H1 (cell line): ENCODE measurements around the gene LMAN1L. TPM values are rescaled to one million over a fixed set of nuclear protein-coding genes. Genes with fewer than 3 reads are reported as not detected.

Source experiments
- CTCF ChIA-PET: fragments of 300-600 bp; sonication (Branson Sonifier 250); formaldehyde crosslinking; loops from one replicate; lab custom pipeline; 2021; ENCODE audit not compliant: partially characterized antibody; lab: Charles Lee
- POLR2A ChIA-PET: fragments of 300-600 bp; sonication (Branson Sonifier 250); formaldehyde crosslinking; loops from one replicate; lab custom pipeline; 2021; ENCODE audit warnings: inconsistent platforms; ENCODE audit not compliant: partially characterized antibody; lab: Charles Lee
- DNase-seq, 2 experiments: peaks; one replicate each; pipeline versions ENCODE4 v3.0.0 to v3.0.0-alpha.2; 2010 to 2022; ENCODE audit warnings: low spot score in 2 of 2, low read depth in 1 of 2, mixed read lengths in 1 of 2
- FAIRE-seq: peaks from 2 replicates; lab custom pipeline; 2011; peaks lifted over from hg19 to GRCh38; lab: Jason Lieb, UNC
- H2AFZ ChIP-seq: 2 replicates; pipeline ENCODE4 v1.8.1; 2012; ENCODE audit warnings: low read length, inconsistent platforms
- H2AK5ac ChIP-seq: 2 replicates; pipeline ENCODE4 v1.6.1; 2013; ENCODE audit warnings: low read depth, low read length
- H2BK120ac ChIP-seq: replicated peaks from 2 replicates; pipeline ENCODE3; 2013; ENCODE audit warnings: low read depth, low read length, inconsistent platforms
- H2BK12ac ChIP-seq: 2 replicates; pipeline ENCODE4 v1.6.1; 2013; ENCODE audit warnings: low read depth, low read length
- H2BK15ac ChIP-seq: 2 replicates; pipeline ENCODE4 v1.6.1; 2013; ENCODE audit warnings: low read length
- H2BK20ac ChIP-seq: 2 replicates; pipeline ENCODE4 v1.6.1; 2013; ENCODE audit warnings: low read length
- H2BK5ac ChIP-seq: 2 replicates; pipeline ENCODE4 v1.6.1; 2013; ENCODE audit warnings: low read depth, low read length
- H3K14ac ChIP-seq: 2 replicates; pipeline ENCODE4 v1.6.1; 2013; ENCODE audit warnings: inconsistent platforms; ENCODE audit not compliant: insufficient read length
- H3K18ac ChIP-seq: 2 replicates; pipeline ENCODE4 v1.6.1; 2013; ENCODE audit warnings: low read length; ENCODE audit errors: extremely low read depth
- H3K23ac ChIP-seq: 2 replicates; pipeline ENCODE4 v1.6.1; 2013; ENCODE audit warnings: inconsistent platforms; ENCODE audit not compliant: insufficient read length
- H3K23me2 ChIP-seq: 2 replicates; pipeline ENCODE4 v1.6.1; 2013; ENCODE audit warnings: low read depth, low read length
- H3K27ac ChIP-seq: 2 replicates; pipeline ENCODE4 v1.6.1; 2011; ENCODE audit warnings: low read depth, low read length, inconsistent platforms
- H3K27me3 ChIP-seq, 4 experiments: replicated peaks in 1 of 4; 1 replicate in 1 of 4; 2 replicates in 3 of 4; pipeline versions ENCODE4 v1.6.1 to v1.8.1; 2011 to 2013; ENCODE audit warnings: low read length in 3 of 4, mild to moderate bottlenecking in 3 of 4, inconsistent platforms in 2 of 4, mixed read lengths in 2 of 4, moderate library complexity in 1 of 4; ENCODE audit not compliant: control insufficient read depth in 3 of 4, insufficient read depth in 3 of 4; ENCODE audit errors: extremely low read depth in 1 of 4
- H3K36me3 ChIP-seq, 4 experiments: 2 replicates each; pipeline versions ENCODE4 v1.6.1 to v1.8.1; 2011 to 2013; ENCODE audit warnings: mild to moderate bottlenecking in 4 of 4, low read length in 3 of 4, moderate library complexity in 2 of 4, control low read depth in 1 of 4, inconsistent platforms in 1 of 4; ENCODE audit not compliant: insufficient read depth in 4 of 4, control insufficient read depth in 2 of 4
- H3K4ac ChIP-seq: replicated peaks from 2 replicates; pipeline ENCODE3; 2013; ENCODE audit warnings: low read length, low read depth, mixed read lengths, inconsistent platforms; ENCODE audit not compliant: insufficient read length
- H3K4me1 ChIP-seq, 4 experiments: replicated peaks in 1 of 4; 1 replicate in 1 of 4; 2 replicates in 3 of 4; pipeline versions ENCODE4 v1.6.1 to v1.8.1; 2011 to 2013; ENCODE audit warnings: low read length in 3 of 4, inconsistent platforms in 2 of 4, mixed read lengths in 1 of 4; ENCODE audit not compliant: insufficient read depth in 4 of 4, control insufficient read depth in 3 of 4
- H3K4me2 ChIP-seq, 2 experiments: 2 replicates each; pipeline versions ENCODE4 v1.6.1 to v1.8.1; 2011 to 2013; ENCODE audit warnings: low read depth in 2 of 2, low read length in 2 of 2, control low read depth in 1 of 2, inconsistent platforms in 1 of 2, mild to moderate bottlenecking in 1 of 2; ENCODE audit not compliant: insufficient read depth in 1 of 2
- H3K4me3 ChIP-seq, 4 experiments: fragments of 200-600, 300-600 bp in 1 of 4; sonication (generic), shearing (Covaris generic), sonication (Bioruptor Twin) in 1 of 4; 2 replicates each; pipeline versions ENCODE4 v1.5.1 to v1.8.1; 2011 to 2016; ENCODE audit warnings: low read length in 4 of 4, low read depth in 3 of 4, control low read depth in 2 of 4, inconsistent platforms in 2 of 4, mild to moderate bottlenecking in 2 of 4, mixed read lengths in 1 of 4, moderate library complexity in 1 of 4; ENCODE audit not compliant: insufficient read depth in 2 of 4; ENCODE audit errors: extremely low read depth in 1 of 4
- H3K56ac ChIP-seq: replicated peaks from 2 replicates; pipeline ENCODE3; 2013; ENCODE audit warnings: low read depth, mild to moderate bottlenecking, mixed read lengths, low read length, inconsistent platforms; ENCODE audit not compliant: insufficient read length
- H3K79me1 ChIP-seq: 2 replicates; pipeline ENCODE4 v1.6.1; 2013; ENCODE audit warnings: low read depth, low read length, control low read depth
- H3K79me2 ChIP-seq, 2 experiments: 2 replicates each; pipeline versions ENCODE4 v1.6.1 to v1.8.1; 2012 to 2013; ENCODE audit warnings: low read length in 2 of 2, mild to moderate bottlenecking in 2 of 2, inconsistent platforms in 1 of 2; ENCODE audit not compliant: insufficient read depth in 2 of 2, control insufficient read depth in 1 of 2
- H3K9ac ChIP-seq, 4 experiments: replicated peaks in 1 of 4; 1 replicate in 1 of 4; 2 replicates in 3 of 4; pipeline versions ENCODE4 v1.6.1 to v1.8.1; 2011 to 2013; ENCODE audit warnings: low read depth in 3 of 4, low read length in 3 of 4, control low read depth in 2 of 4, mild to moderate bottlenecking in 2 of 4, moderate library complexity in 2 of 4, inconsistent platforms in 1 of 4; ENCODE audit errors: extremely low read depth in 1 of 4
- H3K9me3 ChIP-seq, 2 experiments: 2 replicates each; pipeline versions ENCODE4 v1.6.1 to v1.8.1; 2012 to 2013; ENCODE audit warnings: mild to moderate bottlenecking in 2 of 2, moderate library complexity in 2 of 2, control low read depth in 1 of 2, inconsistent platforms in 1 of 2, low read depth in 1 of 2, low read length in 1 of 2, mixed read lengths in 1 of 2; ENCODE audit not compliant: insufficient read depth in 2 of 2
- H4K20me1 ChIP-seq, 2 experiments: replicated peaks in 1 of 2; 2 replicates each; pipeline versions ENCODE3 to v1.8.1; 2011 to 2013; ENCODE audit warnings: inconsistent platforms in 2 of 2, low read length in 2 of 2, mild to moderate bottlenecking in 1 of 2; ENCODE audit not compliant: insufficient read depth in 2 of 2, control insufficient read depth in 1 of 2
- H4K5ac ChIP-seq: 2 replicates; pipeline ENCODE4 v1.6.1; 2013; ENCODE audit warnings: low read length, low read depth, mixed read lengths, inconsistent platforms; ENCODE audit not compliant: insufficient read length
- H4K8ac ChIP-seq: 2 replicates; pipeline ENCODE4 v1.8.0; 2013; ENCODE audit warnings: mild to moderate bottlenecking, moderate library complexity, low read length, inconsistent platforms; ENCODE audit not compliant: insufficient read depth; ENCODE audit errors: extremely low read depth
- H4K91ac ChIP-seq: replicated peaks from 2 replicates; pipeline ENCODE3; 2013; ENCODE audit warnings: low read length, mixed read lengths, inconsistent platforms; ENCODE audit not compliant: insufficient read length
- SIN3A ChIP-seq, 2 experiments: IDR thresholded peaks in 1 of 2; conservative IDR thresholded peaks in 1 of 2; 2 replicates each; pipeline ENCODE4 v1.6.1; 2011 to 2012; ENCODE audit warnings: low read length in 2 of 2, improper control_type of control experiment in 1 of 2, low read depth in 1 of 2, mild to moderate bottlenecking in 1 of 2
- SIX5 ChIP-seq: IDR thresholded peaks from 2 replicates; pipeline ENCODE4 v1.6.1; 2011; ENCODE audit warnings: mild to moderate bottlenecking, low read depth, low read length
- WGBS, 2 experiments: shearing (Covaris generic) in 1 of 2; methylation state at CpG; one replicate each; pipeline versions ENCODE4 v1.1.6 to v1.1.7; 2013 to 2015; ENCODE audit warnings: low lambda C conversion rate in 2 of 2, mixed read lengths in 2 of 2, inconsistent platforms in 1 of 2, low coverage in 1 of 2, missing lambda C conversion rate in 1 of 2; ENCODE audit not compliant: insufficient replicate concordance in 2 of 2, insufficient coverage in 1 of 2, insufficient read length in 1 of 2; ENCODE audit errors: extremely low coverage in 1 of 2, missing lambda C conversion rate in 1 of 2; 5-methylcytosine and 5-hydroxymethylcytosine counted together
- polyA plus RNA-seq, 7 experiments: library from polyadenylated mRNA; depleted of rRNA in 3 of 7; stranded (reverse) in 5 of 7; unstranded in 2 of 7; fragments of >200 nt in 5 of 7; fragments of 200-250 nt in 2 of 7; gene quantifications; 1 replicate in 5 of 7; 2 replicates in 1 of 7; 4 replicates in 1 of 7; pipeline versions ENCODE4 v1.2.1 to v1.2.3, GENCODE V29; 2011 to 2013; ENCODE audit warnings: missing spikeins in 2 of 7, mixed read lengths in 2 of 7
- total RNA-seq: library from RNA; stranded (reverse); fragmentation: NEBNext Ultra II Directional; extraction: Animal tissue kit (Norgen Biotek cat#: 25700); gene quantifications from 2 replicates; pipeline ENCODE4 v1.2.1, GENCODE V29; 2021
- TF ChIP-seq, protein P1 (sequence below): IDR thresholded peaks from 2 replicates; pipeline ENCODE4 v1.6.1; 2012; ENCODE audit warnings: low read length, inconsistent platforms

The LMAN1L gene
- total and polyA plus RNA-seq, 2 of the 8 experiments (the other 6 are each of a cell fraction or from before 2014, with no cell fraction given) = not detected

DNA sequence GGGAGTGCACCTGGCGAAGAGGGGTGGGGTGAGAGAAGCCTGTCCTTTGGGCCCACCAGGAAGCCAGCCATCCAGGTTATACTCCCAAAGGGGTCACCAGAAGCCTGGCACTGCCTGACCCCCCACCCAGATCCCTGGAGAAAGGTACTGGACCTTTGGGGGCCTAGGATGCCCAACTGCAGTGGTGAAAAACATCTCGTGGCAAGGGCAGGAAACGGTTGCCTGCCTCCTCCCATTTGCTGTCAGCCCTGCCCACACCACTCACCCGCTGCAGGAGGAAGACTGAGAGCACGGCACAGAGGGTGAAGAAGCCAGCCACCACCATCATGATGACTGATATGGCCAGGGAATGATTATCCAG, 32.6 kb downstream of the LMAN1L start:
- Histone ChIP-seq H4K91ac (no peak overlapping the region), H3K14ac (no peak overlapping the region)
- no peak for FAIRE-seq

More for the DNA sequence above, 32.6 kb downstream of the LMAN1L start:
- peaks cover 7% of the 10 kb centered on the region; the same call in 1 of the 2 replicates for H3K23me2 ChIP-seq
- H3K79me1 ChIP-seq = 0 out of 2 replicates have a peak, but pooled peaks cover 2% of the 10 kb centered on the region
- no peak overlapping the region for H3K18ac ChIP-seq
- H3K79me2 ChIP-seq = no peaks in the 10 kb centered on the region
- no peak for DNase-seq
- H2BK12ac ChIP-seq = no peak overlapping the region
- no peaks in the 10 kb centered on the region for H3K27me3 ChIP-seq
- 88% methylated on average over 5 of the region's 5 CpGs; no CpG with 5 or more reads in 1 of the 2 experiments for WGBS, 2 experiments
- H4K5ac ChIP-seq = no peak overlapping the region
- no peak overlapping the region for H2AFZ ChIP-seq
- no peak overlapping the region for H2BK20ac ChIP-seq
- ChIA-PET CTCF (interaction anchor here (0.8 to 2.5 kb wide), 13 partner anchors 9 to 150 kb away, joined by 3 to 24 read pairs (median 4); partner anchors contain the start of gene SCAMP5), POLR2A (interaction anchor here (0.8 to 1.3 kb wide), 4 partner anchors 9 to 62 kb away, joined by 3 to 6 read pairs (median 3); no protein-coding TSS in a partner anchor)
- TF ChIP-seq SIX5 (no peak), SIN3A (conservative IDR thresholded peaks at IDR 0.05 in 1 of 2, IDR thresholded peaks at IDR 0.05 in 1 of 2; ENCODE audit: low read depth in 1 of 2, low read length in 2 of 2) (no peak)
- TF ChIP-seq, protein P1, sequence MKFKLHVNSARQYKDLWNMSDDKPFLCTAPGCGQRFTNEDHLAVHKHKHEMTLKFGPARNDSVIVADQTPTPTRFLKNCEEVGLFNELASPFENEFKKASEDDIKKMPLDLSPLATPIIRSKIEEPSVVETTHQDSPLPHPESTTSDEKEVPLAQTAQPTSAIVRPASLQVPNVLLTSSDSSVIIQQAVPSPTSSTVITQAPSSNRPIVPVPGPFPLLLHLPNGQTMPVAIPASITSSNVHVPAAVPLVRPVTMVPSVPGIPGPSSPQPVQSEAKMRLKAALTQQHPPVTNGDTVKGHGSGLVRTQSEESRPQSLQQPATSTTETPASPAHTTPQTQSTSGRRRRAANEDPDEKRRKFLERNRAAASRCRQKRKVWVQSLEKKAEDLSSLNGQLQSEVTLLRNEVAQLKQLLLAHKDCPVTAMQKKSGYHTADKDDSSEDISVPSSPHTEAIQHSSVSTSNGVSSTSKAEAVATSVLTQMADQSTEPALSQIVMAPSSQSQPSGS = no peak
- H3K4me2 ChIP-seq = no peak overlapping the region
- no peak overlapping the region for H3K27ac ChIP-seq
- H4K8ac ChIP-seq = no peak overlapping the region
- no peak overlapping the region for H3K9ac ChIP-seq
- no peaks in the 10 kb centered on the region for H3K9me3 ChIP-seq
- no peak overlapping the region for H2BK5ac ChIP-seq
- H2BK120ac ChIP-seq = no peak overlapping the region
- no peak overlapping the region for H3K4me3 ChIP-seq
- no peak overlapping the region for H3K23ac ChIP-seq
- no peak overlapping the region for H2AK5ac ChIP-seq
- peaks cover 0 to 13% (median 8%) of the 10 kb centered on the region in 4 experiments; a peak in 6 of 7 replicates for H3K4me1 ChIP-seq
- no peak overlapping the region for H2BK15ac ChIP-seq
- no peak overlapping the region for H3K4ac ChIP-seq
- peaks cover 3 to 18% (median 9%) of the 10 kb centered on the region in 4 experiments; a peak in 6 of 8 replicates for H3K36me3 ChIP-seq
- peaks cover 0 to 4% of the 10 kb centered on the region in 2 experiments for H4K20me1 ChIP-seq
- H3K56ac ChIP-seq = no peak overlapping the region
